ENCODE data around the gene STRN4. TPM values are rescaled to one million over a fixed set of nuclear protein-coding genes. Genes with fewer than 3 reads are reported as not detected.
A peak's percentile ranks its signal among the peaks of the same experiment; 100 is the strongest.

STRN4 gene
- total and polyA plus RNA-seq, 2 donors (not counting 1 experiment from before 2014, with no cell fraction given), result 111 to 112 TPM

- Mint-ChIP-seq H3K4me3 (peak overlapping the region; percentile 34), H3K9me3 (ENCODE audit: insufficient read depth) (no peaks in the 10 kb centered on the region), H3K27ac (peak overlapping the region; percentile 61), H3K27me3 (no peaks in the 10 kb centered on the region), H3K4me1 (peaks cover 57% of the 10 kb centered on the region)
- Histone ChIP-seq H3K79me2 (ENCODE audit: control insufficient read depth, insufficient read depth, low read length) (peaks cover 67% of the 10 kb centered on the region), H3K9ac (ENCODE audit: low read length) (peak overlapping the region; percentile 23), H3K9me3 (ENCODE audit: control extremely low read depth in 1 of 3, control insufficient read depth in 2 of 3, insufficient read depth in 1 of 3, low read length in 2 of 3) (no peaks in the 10 kb centered on the region), H3K27ac (ENCODE audit: low read length in 2 of 2) (peak overlapping the region; percentile 24 to 61), H3K4me3 (ENCODE audit: control extremely low read depth in 1 of 5, extremely low read depth in 1 of 5, insufficient read depth in 1 of 5, low read depth in 2 of 5, low read length in 4 of 5) (no peak overlapping the region), H4K20me1 (ENCODE audit: control insufficient read depth, insufficient read depth, low read length, poor library complexity, severe bottlenecking) (peaks cover 19% of the 10 kb centered on the region), H3K36me3 (replicated peaks in 1 of 2; ENCODE audit: control extremely low read depth in 1 of 2, control insufficient read depth in 1 of 2, extremely low read depth in 1 of 2, insufficient read depth in 2 of 2, low read length in 1 of 2) (peaks cover 0 to 79% of the 10 kb centered on the region in 2 experiments), H3K27me3 (replicated peaks in 1 of 4; ENCODE audit: control extremely low read depth in 1 of 4, control insufficient read depth in 3 of 4, insufficient read depth in 4 of 4, low read length in 3 of 4) (no peaks in the 10 kb centered on the region), H3K4me1 (ENCODE audit: control insufficient read depth in 2 of 2, insufficient read depth in 2 of 2, low read length in 2 of 2) (peaks cover 57 to 58% of the 10 kb centered on the region in 2 donors), H3K4me2 (replicated peaks; ENCODE audit: low read depth, low read length, poor library complexity, severe bottlenecking) (peak overlapping the region; percentile 94), H2AFZ (ENCODE audit: insufficient read depth, low read depth, low read length, poor library complexity, severe bottlenecking) (no peak overlapping the region)
- intact Hi-C loops (cut with micrococcal nuclease), result no loop called here
- DNase-seq, result no peak
- ChIA-PET POLR2A (interaction anchor here (0.7 to 1.7 kb wide), 2 partner anchors 9 to 25 kb away, joined by 5 to 6 read pairs; no protein-coding TSS in a partner anchor), CTCF (interaction anchor here (1.1 to 14.9 kb wide), 5 partner anchors 10 to 20 kb away, joined by 3 to 353 read pairs (median 3); no protein-coding TSS in a partner anchor)
- no peak for TF ChIP-seq EZH2 (IDR thresholded peaks at IDR 0.05; ENCODE audit: borderline replicate concordance, insufficient read depth, low read depth, low read length, poor library complexity, severe bottlenecking)
- TF ChIP-seq CTCF (IDR thresholded peaks at IDR 0.05), result no peak
- 93% methylated on average over 6 of the region's 6 CpGs for WGBS (ENCODE audit: insufficient coverage)
- no peak for ATAC-seq (ENCODE audit: low read depth)
Measured at GRCh38 chr19:46723471-46723870, 22.8 kb downstream of the STRN4 start.

GRCh38 chr19:46723023-46723461, 23.2 kb downstream of the STRN4 start:
- Mint-ChIP-seq H3K4me3 (peak overlapping the region; percentile 50), H3K4me1 (peaks cover 59% of the 10 kb centered on the region), H3K9me3 (ENCODE audit: insufficient read depth) (no peaks in the 10 kb centered on the region), H3K27ac (peak overlapping the region; percentile 61), H3K27me3 (no peaks in the 10 kb centered on the region)
- TF ChIP-seq EZH2 (IDR thresholded peaks at IDR 0.05; ENCODE audit: borderline replicate concordance, insufficient read depth, low read depth, low read length, poor library complexity, severe bottlenecking) (no peak), CTCF (IDR thresholded peaks at IDR 0.05) (no peak)
- Histone ChIP-seq H3K4me1 (ENCODE audit: control insufficient read depth in 2 of 2, insufficient read depth in 2 of 2, low read length in 2 of 2) (peaks cover 57 to 58% of the 10 kb centered on the region in 2 donors), H3K9ac (ENCODE audit: low read length) (peak overlapping the region; percentile 23), H3K27me3 (replicated peaks in 1 of 4; ENCODE audit: control extremely low read depth in 1 of 4, control insufficient read depth in 3 of 4, insufficient read depth in 4 of 4, low read length in 3 of 4) (no peaks in the 10 kb centered on the region), H4K20me1 (ENCODE audit: control insufficient read depth, insufficient read depth, low read length, poor library complexity, severe bottlenecking) (peaks cover 15% of the 10 kb centered on the region), H3K27ac (ENCODE audit: low read length in 2 of 2) (peak overlapping the region; percentile 24 to 61), H3K4me2 (replicated peaks; ENCODE audit: low read depth, low read length, poor library complexity, severe bottlenecking) (peak overlapping the region; percentile 94), H3K9me3 (ENCODE audit: control extremely low read depth in 1 of 3, control insufficient read depth in 2 of 3, insufficient read depth in 1 of 3, low read length in 2 of 3) (no peaks in the 10 kb centered on the region), H3K4me3 (ENCODE audit: control extremely low read depth in 1 of 5, extremely low read depth in 1 of 5, insufficient read depth in 1 of 5, low read depth in 2 of 5, low read length in 4 of 5) (peak overlapping the region in 2 of 5 experiments; percentile 37), H2AFZ (ENCODE audit: insufficient read depth, low read depth, low read length, poor library complexity, severe bottlenecking) (peak overlapping the region; percentile 40), H3K79me2 (ENCODE audit: control insufficient read depth, insufficient read depth, low read length) (peaks cover 63% of the 10 kb centered on the region), H3K36me3 (replicated peaks in 1 of 2; ENCODE audit: control extremely low read depth in 1 of 2, control insufficient read depth in 1 of 2, extremely low read depth in 1 of 2, insufficient read depth in 2 of 2, low read length in 1 of 2) (peaks cover 0 to 75% of the 10 kb centered on the region in 2 experiments)
- intact Hi-C loops (cut with micrococcal nuclease), result no loop called here
- DNase-seq (no peak), ATAC-seq (ENCODE audit: low read depth) (no peak)
- ChIA-PET POLR2A (interaction anchor here (0.6 to 1.7 kb wide), 3 partner anchors 9 to 1043 kb away, joined by 4 to 6 read pairs (median 6); no protein-coding TSS in a partner anchor), CTCF (interaction anchor here (1.1 to 14.9 kb wide), 5 partner anchors 10 to 20 kb away, joined by 3 to 353 read pairs (median 3); no protein-coding TSS in a partner anchor)
- 42% methylated on average over 16 of the region's 16 CpGs for WGBS (ENCODE audit: insufficient coverage)
